HG02642 (cell line): Measurements from ENCODE around the gene CDKN1A.

ENCODE experiments used
- ATAC-seq: cut with Tn5 transposase; IDR thresholded peaks from one replicate; pipeline ENCODE4 v1.9.1; 2021; ENCODE audit warnings: mild to moderate bottlenecking; ENCODE audit not compliant: unreplicated experiment, poor library complexity

The CDKN1A gene

DNA sequence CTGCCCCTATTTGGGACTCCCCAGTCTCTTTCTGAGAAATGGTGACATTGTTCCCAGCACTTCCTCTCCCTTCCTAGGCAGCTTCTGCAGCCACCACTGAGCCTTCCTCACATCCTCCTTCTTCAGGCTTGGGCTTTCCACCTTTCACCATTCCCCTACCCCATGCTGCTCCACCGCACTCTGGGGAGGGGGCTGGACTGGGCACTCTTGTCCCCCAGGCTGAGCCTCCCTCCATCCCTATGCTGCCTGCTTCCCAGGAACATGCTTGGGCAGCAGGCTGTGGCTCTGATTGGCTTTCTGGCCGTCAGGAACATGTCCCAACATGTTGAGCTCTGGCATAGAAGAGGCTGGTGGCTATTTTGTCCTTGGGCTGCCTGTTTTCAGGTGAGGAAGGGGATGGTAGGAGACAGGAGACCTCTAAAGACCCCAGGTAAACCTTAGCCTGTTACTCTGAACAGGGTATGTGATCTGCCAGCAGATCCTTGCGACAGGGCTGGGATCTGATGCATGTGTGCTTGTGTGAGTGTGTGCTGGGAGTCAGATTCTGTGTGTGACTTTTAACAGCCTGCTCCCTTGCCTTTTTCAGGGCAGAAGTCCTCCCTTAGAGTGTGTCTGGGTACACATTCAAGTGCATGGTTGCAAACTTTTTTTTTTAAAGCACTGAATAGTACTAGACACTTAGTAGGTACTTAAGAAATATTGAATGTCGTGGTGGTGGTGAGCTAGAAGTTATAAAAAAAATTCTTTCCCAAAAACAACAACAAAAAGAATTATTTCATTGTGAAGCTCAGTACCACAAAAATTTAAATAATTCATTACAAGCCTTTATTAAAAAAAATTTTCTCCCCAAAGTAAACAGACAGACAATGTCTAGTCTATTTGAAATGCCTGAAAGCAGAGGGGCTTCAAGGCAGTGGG lies 2.1 kb upstream of the CDKN1A start:
- no peak for ATAC-seq

DNA sequence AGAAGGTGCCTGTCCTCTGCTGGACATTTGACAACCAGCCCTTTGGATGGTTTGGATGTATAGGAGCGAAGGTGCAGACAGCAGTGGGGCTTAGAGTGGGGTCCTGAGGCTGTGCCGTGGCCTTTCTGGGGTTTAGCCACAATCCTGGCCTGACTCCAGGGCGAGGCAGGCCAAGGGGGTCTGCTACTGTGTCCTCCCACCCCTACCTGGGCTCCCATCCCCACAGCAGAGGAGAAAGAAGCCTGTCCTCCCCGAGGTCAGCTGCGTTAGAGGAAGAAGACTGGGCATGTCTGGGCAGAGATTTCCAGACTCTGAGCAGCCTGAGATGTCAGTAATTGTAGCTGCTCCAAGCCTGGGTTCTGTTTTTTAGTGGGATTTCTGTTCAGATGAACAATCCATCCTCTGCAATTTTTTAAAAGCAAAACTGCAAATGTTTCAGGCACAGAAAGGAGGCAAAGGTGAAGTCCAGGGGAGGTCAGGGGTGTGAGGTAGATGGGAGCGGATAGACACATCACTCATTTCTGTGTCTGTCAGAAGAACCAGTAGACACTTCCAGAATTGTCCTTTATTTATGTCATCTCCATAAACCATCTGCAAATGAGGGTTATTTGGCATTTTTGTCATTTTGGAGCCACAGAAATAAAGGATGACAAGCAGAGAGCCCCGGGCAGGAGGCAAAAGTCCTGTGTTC lies 1.3 kb upstream of the CDKN1A start:
- no peak for ATAC-seq

DNA sequence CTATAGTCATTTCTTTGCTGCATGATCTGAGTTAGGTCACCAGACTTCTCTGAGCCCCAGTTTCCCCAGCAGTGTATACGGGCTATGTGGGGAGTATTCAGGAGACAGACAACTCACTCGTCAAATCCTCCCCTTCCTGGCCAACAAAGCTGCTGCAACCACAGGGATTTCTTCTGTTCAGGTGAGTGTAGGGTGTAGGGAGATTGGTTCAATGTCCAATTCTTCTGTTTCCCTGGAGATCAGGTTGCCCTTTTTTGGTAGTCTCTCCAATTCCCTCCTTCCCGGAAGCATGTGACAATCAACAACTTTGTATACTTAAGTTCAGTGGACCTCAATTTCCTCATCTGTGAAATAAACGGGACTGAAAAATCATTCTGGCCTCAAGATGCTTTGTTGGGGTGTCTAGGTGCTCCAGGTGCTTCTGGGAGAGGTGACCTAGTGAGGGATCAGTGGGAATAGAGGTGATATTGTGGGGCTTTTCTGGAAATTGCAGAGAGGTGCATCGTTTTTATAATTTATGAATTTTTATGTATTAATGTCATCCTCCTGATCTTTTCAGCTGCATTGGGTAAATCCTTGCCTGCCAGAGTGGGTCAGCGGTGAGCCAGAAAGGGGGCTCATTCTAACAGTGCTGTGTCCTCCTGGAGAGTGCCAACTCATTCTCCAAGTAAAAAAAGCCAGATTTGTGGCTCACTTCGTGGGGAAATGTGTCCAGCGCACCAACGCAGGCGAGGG lies 594 bp upstream of the CDKN1A start:
- no peak for ATAC-seq

DNA sequence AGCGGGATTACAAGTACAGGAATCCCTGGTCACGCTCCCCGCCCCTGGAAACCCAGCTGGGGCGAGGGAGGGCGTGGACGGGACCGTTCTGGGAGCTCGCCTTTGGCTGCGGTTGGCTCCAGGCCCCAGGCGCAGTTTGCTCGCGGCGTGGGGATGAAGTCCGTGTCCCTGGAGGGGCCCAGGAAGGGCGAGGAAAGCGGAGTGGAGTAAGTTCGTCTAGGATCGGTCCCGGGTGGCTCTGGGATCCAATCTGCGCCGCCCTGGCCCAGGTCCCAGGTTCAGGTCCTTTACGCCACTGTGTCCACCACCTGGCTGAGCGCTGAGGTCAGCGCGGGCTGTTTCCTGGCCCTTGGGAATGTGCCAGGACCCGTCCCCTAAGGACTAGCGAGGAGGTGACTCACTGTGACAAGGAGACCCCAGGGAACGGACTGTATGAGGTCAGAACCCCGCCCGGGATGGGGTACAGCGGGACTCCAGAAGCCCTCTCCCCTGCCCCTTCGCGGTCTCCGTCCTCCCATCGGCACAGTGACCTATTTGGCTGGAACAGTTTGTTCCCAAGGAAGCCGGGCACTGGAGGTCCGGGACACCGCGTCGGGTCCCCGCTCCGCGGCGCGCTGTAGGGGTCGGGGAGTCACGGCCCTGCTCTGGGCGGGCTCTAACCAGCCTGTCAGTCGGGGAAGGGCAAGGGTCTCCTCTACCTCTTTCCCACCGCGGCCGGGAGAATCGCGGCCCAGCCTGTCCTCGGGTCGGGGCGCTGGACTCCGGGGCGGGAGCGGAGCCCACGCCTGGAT lies 724 bp downstream of the CDKN1A start:
- peak; percentile 0 for ATAC-seq

DNA sequence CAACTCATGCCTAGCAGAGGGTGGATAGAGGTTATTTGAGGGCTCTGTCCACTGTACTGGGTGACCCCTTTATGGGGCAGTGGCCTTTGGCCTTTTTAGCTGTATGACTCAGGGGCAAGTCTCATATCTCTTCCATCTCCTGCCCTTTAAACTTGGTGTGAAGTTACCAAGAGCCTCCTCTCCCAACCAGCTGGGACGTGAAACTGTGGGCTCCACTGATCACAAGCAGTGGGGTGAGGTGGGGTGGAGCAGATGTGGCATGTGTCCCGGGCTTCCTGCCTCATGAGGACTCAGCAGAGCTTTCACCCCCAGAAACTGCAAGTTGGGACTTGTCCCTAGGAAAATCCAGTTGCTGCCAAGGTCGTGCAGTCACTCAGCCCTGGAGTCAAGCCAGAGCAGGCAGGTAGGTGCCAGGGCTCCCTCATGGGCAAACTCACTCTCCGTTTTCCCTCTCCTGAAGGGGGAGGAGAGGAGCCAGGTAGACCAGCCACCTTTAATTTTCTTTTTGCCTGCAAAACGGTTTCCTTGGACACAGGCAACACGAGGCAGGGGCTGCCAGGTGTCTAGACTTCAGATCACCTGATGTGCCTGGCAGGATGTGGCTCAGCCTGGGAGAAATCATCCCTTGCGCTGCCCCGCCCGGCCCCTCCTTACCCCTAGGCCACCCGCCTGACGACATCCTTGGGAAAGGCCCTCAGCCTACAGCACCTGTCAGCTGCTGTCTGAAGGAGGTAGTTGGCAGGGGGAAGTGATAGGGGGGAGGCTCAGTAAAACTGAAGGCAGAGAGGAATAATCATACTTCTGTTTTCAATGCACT lies 4.0 kb downstream of the CDKN1A start:
- ATAC-seq = no peak

DNA sequence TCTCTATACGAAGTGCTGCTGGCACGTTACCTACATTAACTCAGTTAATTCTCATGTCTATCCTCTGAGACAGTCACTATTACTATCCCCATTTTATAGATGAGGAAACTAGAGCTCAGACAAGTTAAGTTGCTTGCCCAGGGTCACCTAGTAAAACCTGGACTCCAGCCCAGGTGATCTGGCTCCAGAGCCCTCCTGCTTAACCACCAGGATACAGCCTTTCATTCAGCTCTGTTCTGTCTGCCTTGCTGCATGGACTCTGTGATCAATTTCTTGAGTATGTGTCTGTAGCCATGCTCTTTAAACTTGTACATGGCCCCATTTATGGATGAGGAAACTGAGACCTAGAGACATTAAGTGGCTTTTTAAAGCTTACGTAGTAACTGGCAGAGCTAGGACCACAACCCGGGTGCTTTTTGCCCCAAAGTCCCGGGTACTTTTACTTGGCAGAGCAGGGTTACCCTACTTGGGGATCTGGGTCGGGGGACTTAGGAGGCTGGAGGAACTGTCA lies 4.7 kb downstream of the CDKN1A start:
- ATAC-seq = no peak

DNA sequence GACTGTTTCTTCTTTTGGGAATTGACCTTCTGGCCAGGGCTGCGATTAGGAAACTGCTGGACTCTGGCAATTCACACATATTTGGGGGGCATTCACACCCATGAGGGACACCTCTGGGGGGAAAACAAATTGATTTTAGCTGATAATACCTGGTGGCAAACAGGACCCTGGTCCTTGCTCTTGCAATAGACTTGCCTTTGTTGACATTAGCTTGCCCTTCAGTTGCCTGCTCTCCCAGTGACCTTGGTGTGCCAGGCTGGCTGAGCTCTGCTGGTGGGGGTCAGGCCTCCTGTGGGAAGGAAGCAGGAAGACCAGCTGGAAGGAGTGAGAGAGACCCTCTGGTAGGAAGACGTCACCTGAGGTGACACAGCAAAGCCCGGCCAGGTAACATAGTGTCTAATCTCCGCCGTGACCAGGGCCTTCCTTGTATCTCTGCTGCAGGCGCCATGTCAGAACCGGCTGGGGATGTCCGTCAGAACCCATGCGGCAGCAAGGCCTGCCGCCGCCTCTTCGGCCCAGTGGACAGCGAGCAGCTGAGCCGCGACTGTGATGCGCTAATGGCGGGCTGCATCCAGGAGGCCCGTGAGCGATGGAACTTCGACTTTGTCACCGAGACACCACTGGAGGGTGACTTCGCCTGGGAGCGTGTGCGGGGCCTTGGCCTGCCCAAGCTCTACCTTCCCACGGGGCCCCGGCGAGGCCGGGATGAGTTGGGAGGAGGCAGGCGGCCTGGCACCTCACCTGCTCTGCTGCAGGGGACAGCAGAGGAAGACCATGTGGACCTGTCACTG lies 5.3 kb downstream of the CDKN1A start:
- ATAC-seq = no peak

DNA sequence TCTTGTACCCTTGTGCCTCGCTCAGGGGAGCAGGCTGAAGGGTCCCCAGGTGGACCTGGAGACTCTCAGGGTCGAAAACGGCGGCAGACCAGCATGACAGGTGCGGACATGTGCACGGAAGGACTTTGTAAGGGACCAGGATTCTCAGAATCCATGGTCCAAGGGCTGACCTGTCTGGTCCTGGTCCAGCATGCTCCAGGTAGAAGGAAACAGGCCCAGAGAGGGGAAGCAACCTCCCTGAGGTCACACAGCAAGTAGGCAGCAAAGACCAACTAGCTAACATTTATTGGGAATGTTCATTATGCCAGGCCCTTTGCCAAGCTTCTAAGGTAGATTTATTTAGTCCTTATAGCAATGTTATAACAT lies 5.9 kb downstream of the CDKN1A start:
- no peak for ATAC-seq

DNA sequence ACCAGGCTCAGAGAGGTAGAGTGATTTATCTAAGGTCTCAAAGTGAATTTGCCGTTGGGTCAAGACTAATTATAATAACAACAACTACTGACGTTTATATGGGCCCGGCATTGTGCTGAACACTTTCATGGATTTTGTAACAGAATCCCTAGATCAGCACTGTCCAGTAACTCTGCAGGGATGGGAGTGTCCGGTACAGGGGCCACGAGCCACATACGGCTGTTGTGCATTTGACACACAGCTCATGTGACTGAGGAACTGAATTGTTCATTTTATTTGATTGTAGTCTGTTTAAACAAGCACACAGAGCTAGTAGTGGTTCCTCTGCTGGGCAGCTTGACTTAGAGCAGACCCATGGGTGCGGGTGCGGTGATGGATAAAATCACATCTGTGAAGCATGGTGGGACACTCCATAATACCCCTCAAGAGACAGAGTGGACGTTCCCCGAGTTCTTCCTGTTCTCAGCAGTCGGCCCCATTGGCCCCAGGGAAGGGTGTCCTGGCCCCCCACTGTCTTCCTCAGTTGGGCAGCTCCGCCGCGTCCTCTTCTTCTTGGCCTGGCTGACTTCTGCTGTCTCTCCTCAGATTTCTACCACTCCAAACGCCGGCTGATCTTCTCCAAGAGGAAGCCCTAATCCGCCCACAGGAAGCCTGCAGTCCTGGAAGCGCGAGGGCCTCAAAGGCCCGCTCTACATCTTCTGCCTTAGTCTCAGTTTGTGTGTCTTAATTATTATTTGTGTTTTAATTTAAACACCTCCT lies 6.8 kb downstream of the CDKN1A start:
- ATAC-seq = no peak

DNA sequence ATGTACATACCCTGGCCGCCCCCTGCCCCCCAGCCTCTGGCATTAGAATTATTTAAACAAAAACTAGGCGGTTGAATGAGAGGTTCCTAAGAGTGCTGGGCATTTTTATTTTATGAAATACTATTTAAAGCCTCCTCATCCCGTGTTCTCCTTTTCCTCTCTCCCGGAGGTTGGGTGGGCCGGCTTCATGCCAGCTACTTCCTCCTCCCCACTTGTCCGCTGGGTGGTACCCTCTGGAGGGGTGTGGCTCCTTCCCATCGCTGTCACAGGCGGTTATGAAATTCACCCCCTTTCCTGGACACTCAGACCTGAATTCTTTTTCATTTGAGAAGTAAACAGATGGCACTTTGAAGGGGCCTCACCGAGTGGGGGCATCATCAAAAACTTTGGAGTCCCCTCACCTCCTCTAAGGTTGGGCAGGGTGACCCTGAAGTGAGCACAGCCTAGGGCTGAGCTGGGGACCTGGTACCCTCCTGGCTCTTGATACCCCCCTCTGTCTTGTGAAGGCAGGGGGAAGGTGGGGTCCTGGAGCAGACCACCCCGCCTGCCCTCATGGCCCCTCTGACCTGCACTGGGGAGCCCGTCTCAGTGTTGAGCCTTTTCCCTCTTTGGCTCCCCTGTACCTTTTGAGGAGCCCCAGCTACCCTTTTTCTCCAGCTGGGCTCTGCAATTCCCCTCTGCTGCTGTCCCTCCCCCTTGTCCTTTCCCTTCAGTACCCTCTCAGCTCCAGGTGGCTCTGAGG lies 7.6 kb downstream of the CDKN1A start:
- no peak for ATAC-seq

DNA sequence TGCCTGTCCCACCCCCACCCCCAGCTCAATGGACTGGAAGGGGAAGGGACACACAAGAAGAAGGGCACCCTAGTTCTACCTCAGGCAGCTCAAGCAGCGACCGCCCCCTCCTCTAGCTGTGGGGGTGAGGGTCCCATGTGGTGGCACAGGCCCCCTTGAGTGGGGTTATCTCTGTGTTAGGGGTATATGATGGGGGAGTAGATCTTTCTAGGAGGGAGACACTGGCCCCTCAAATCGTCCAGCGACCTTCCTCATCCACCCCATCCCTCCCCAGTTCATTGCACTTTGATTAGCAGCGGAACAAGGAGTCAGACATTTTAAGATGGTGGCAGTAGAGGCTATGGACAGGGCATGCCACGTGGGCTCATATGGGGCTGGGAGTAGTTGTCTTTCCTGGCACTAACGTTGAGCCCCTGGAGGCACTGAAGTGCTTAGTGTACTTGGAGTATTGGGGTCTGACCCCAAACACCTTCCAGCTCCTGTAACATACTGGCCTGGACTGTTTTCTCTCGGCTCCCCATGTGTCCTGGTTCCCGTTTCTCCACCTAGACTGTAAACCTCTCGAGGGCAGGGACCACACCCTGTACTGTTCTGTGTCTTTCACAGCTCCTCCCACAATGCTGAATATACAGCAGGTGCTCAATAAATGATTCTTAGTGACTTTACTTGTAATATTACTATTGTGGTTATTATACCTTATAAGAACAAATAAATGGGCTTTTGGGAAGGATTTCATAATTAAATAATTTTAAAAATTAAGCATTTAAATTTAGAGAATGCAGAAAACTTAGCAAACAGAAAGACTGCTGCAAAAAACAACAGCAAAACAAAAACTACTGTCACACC lies 8.4 kb downstream of the CDKN1A start:
- ATAC-seq = no peak

DNA sequence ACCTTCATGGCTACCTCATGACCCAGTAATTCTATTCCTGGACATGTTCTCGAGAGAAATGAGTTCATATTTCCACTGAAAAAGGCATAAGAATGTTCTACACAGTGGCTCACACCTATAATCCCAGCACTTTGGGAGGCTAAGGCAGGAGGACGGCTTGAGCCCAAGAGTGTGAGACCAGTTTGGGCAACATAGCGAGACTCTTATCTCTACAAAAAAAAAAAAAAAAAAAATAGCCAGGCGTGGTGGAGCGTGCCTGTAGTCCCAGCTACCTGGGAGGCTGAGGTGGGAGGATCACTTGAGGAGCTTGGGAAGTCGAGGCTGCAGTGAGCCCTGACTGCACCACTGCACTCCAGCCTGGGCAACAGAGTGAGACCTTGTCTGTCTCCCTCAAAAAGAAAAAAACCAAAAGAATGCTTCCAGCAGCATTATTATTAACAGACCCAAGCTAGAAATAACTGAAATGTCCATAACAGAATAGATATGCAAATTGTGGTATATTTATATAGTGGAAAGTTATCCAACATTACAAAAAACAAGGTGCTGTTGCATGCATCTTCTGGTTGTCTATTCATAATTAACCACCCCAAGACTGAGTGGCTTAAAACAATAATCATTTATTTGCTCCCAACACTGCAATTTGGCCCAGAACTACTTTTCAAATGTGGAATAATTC lies 9.7 kb downstream of the CDKN1A start:
- no peak for ATAC-seq

DNA sequence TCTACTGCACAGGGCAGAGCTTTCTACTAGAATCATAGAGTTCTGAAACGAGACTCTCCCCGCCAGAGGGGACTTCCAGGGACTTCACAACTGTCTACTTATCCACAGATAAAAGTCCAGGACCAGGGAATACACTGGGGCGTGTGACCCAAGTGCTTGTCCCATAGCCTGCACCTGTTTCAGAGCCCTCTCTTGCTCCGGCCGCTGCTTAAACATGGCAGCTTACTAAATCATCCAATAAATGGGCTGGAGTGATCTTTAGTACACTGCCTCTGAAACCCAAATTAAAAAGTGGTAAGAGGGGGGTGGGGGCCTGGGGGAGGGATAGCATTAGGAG lies 10.2 kb downstream of the CDKN1A start:
- no peak for ATAC-seq

DNA sequence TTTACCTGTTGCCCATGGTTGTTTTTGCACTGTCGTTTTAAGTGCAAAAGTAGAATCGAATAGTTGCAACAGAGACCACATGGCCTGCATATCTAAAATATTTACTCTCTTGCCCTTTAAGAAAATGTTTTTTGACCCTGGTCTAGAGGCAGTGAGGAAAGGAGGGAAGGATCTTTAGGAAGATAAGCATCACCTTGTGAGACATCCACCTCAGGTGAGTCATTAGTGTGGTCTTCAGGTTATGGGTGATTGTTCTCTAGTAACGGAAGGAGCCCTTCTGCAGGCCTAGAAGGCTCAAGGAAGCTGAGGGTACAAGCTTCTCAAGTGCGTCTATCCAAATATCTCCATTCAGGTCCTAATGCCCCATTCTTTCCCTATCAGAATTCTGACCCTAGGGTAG lies 12.5 kb downstream of the CDKN1A start:
- no peak for ATAC-seq

DNA sequence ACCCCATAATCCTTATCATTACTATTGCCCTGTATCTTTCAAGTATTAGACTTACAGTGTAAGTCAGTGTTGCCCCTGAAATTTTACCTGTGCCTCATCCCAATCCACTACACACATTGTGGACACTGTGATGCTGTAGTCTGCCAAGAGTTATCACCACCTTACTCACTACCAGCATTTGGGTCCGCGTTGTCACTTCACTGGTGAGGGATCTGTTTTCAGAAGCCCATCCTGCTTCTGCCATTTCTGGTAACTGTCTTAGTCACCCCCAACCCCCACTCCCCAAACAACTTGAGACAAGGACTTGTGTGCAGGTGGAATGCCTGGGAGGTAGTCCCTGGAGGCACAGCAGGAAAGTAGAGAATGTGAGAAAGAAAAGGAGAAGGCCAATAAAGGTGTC lies 13.1 kb downstream of the CDKN1A start:
- no peak for ATAC-seq

DNA sequence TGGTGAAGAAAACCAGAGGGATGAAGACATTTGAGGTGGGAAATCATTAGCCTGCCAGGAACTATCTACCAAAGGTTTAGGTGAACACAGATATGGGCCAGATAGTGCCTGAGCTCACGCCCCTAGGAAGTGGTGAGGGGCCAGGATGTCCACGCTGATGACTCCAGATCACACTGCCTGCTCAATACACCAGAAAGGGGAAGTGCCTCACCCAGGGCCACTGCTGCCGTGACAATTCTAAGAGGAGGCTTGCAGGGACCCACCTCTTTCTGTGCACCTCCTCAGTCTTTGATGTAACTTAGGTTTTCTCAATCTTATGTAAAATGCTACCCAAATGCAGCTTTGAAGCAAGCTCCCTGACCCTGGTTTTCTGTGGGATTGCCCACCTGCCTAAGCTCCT lies 13.7 kb downstream of the CDKN1A start:
- ATAC-seq = peak; percentile 46
